ENCODE results near the gene MRPL54.

GRCh38 chr19:3732108-3732507 is 30.4 kb upstream of the MRPL54 start:
- no peak for TF ChIP-seq CTCF (IDR thresholded peaks at IDR 0.05; ENCODE audit: poor library complexity, severe bottlenecking)
- TF ChIP-seq TAF1 (IDR thresholded peaks at IDR 0.05; ENCODE audit: low read depth): no peak
- TF ChIP-seq EP300 (conservative IDR thresholded peaks at IDR 0.05; ENCODE audit: poor library complexity, severe bottlenecking): no peak

All from neural cell (in vitro differentiated cells).